Common myeloid progenitor, CD34-positive (primary cell): ENCODE measurements around the gene TANGO2.

Source experiments
- CTCF ChIA-PET: fragments of 350-600 bp; sonication (Branson Sonifier 250); formaldehyde crosslinking; loops from one replicate; lab custom pipeline; 2021; ENCODE audit warnings: antibody characterized with exemption; lab: Charles Lee
- POLR2A ChIA-PET: fragments of 350-600 bp; sonication (Branson Sonifier 250); formaldehyde crosslinking; loops from one replicate; lab custom pipeline; 2021; ENCODE audit warnings: antibody characterized with exemption; lab: Charles Lee
- DNase-seq, 3 donors: peaks; one replicate each; pipeline versions ENCODE4 v3.0.0 to v3.0.0-alpha.2; 2013
- H3K27ac ChIP-seq, 2 experiments: 1 replicate in 1 of 2; 2 replicates in 1 of 2; pipeline ENCODE4 v1.7.0; 2013; ENCODE audit warnings: inconsistent platforms in 2 of 2, low read length in 2 of 2, mild to moderate bottlenecking in 2 of 2, low read depth in 1 of 2, moderate library complexity in 1 of 2; ENCODE audit not compliant: severe bottlenecking in 2 of 2, insufficient read depth in 1 of 2, poor library complexity in 1 of 2
- H3K27me3 ChIP-seq, 5 experiments: replicated peaks in 2 of 5; 1 replicate in 3 of 5; 2 replicates in 2 of 5; pipeline versions ENCODE4 v1.6.1 to v1.7.0; 2013; ENCODE audit warnings: low read length in 4 of 5, mild to moderate bottlenecking in 2 of 5, moderate library complexity in 2 of 5, inconsistent platforms in 1 of 5; ENCODE audit not compliant: insufficient read depth in 5 of 5, control insufficient read depth in 4 of 5
- H3K36me3 ChIP-seq, 4 experiments: 1 replicate in 2 of 4; 2 replicates in 2 of 4; pipeline versions ENCODE4 v1.6.1 to v1.7.0; 2013; ENCODE audit warnings: low read length in 3 of 4, control low read depth in 1 of 4, mild to moderate bottlenecking in 1 of 4; ENCODE audit not compliant: control insufficient read depth in 4 of 4, insufficient read depth in 4 of 4
- H3K4me1 ChIP-seq, 4 experiments: 1 replicate in 3 of 4; 2 replicates in 1 of 4; pipeline versions ENCODE4 v1.6.1 to v1.7.1; 2013; ENCODE audit warnings: low read length in 3 of 4, mild to moderate bottlenecking in 3 of 4, control low read depth in 1 of 4, inconsistent platforms in 1 of 4, moderate library complexity in 1 of 4; ENCODE audit not compliant: control insufficient read depth in 4 of 4, insufficient read depth in 4 of 4; ENCODE audit errors: control extremely low read depth in 1 of 4
- H3K4me3 ChIP-seq, 7 experiments: 1 replicate in 4 of 7; 2 replicates in 3 of 7; pipeline versions ENCODE4 v1.5.1 to v1.7.0; 2013; ENCODE audit warnings: mild to moderate bottlenecking in 7 of 7, low read length in 6 of 7, moderate library complexity in 6 of 7, inconsistent platforms in 2 of 7, low read depth in 2 of 7, control low read depth in 1 of 7; ENCODE audit not compliant: insufficient read depth in 4 of 7, control insufficient read depth in 1 of 7; ENCODE audit errors: extremely low read depth in 1 of 7
- H3K9me3 ChIP-seq, 5 experiments: 1 replicate in 4 of 5; 2 replicates in 1 of 5; pipeline versions ENCODE4 v1.6.1 to v1.7.1; 2013; ENCODE audit warnings: low read length in 4 of 5, mild to moderate bottlenecking in 2 of 5, inconsistent platforms in 1 of 5, low read depth in 1 of 5, moderate library complexity in 1 of 5; ENCODE audit not compliant: control insufficient read depth in 4 of 5, insufficient read depth in 2 of 5; ENCODE audit errors: control extremely low read depth in 1 of 5
- WGBS: methylation state at CpG from one replicate; pipeline ENCODE4 v1.1.5; 2013; ENCODE audit not compliant: insufficient coverage; 5-methylcytosine and 5-hydroxymethylcytosine counted together

TANGO2 gene

DNA sequence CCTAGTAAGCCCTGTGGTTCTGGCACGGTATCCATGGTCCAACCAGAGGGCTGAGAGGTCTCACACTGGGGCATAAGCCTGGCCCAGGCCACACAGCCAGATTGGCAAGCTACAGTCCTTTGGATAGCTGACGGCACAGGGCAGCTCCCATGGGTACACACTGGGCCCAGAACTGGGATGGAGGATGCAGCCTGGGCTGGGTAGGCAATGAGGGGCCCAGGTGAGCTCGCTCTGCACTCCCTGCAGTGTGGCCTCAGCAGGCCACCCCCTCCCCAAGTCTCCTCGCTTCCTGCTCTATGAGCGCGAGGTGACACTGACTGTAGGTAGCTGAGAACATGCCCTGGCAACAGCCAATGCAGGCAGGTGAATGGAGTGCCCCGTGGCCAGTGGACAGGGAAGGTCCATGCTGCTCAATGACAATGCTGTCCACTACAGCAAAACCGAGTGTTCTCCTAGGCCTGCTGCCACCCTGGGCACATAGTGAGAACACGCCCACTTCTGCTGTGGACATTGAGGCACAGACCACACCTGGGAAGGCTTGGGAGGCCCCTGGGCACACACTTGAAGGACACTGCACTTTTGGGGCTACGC is 8.1 kb upstream of the TANGO2 start:
- no peaks in the 10 kb centered on the region for H3K36me3 ChIP-seq
- 93% methylated on average over 9 of the region's 10 CpGs for WGBS
- no peak overlapping the region for H3K4me3 ChIP-seq
- H3K27ac ChIP-seq = no peak overlapping the region
- POLR2A ChIA-PET = interaction anchor here (0.7 to 4.3 kb wide), 4 partner anchors 35 to 542 kb away, joined by 3 to 33 read pairs (median 6); no protein-coding TSS in a partner anchor
- peaks cover 0 to 25% (median 8%) of the 10 kb centered on the region in 5 experiments for H3K27me3 ChIP-seq
- CTCF ChIA-PET = interaction anchor here (1.0 to 10.4 kb wide), 14 partner anchors 9 to 271 kb away, joined by 3 to 384 read pairs (median 9); partner anchors contain the start of gene TANGO2
- DNase-seq = no peak
- no peaks in the 10 kb centered on the region for H3K9me3 ChIP-seq
- peaks cover 0 to 40% (median 28%) of the 10 kb centered on the region in 4 experiments for H3K4me1 ChIP-seq

DNA sequence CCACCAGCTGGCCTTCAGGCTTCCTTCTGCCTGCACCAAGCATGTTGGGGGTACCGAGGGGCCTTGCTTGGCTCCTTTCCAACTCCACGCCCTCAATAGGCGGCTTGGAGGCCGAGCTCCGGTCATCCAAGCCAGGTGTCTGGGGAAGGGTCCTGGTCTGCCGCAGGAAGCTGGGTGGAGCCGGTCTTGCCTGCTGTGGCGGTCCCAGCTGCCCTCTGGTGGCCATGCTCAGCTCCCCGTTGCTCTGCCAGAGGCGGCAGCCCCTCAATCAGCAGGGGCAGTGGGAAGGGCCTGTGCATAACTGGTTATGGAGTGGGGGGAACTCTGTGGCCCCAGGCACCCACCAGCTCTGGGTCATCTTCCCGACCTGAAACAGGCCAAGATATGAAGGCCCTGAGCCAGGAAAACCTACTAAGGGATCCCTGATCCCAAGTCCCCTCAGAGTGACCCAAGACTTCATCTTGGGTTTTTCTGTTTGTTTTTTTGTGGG is 7.5 kb upstream of the TANGO2 start:
- ChIA-PET CTCF (interaction anchor here (1.1 to 10.4 kb wide), 14 partner anchors 9 to 270 kb away, joined by 3 to 384 read pairs (median 10); partner anchors contain the start of gene TANGO2), POLR2A (interaction anchor here (0.7 to 4.3 kb wide), 5 partner anchors 35 to 542 kb away, joined by 3 to 33 read pairs (median 3); no protein-coding TSS in a partner anchor)
- 7% methylated on average over 11 of the region's 11 CpGs for WGBS
- Histone ChIP-seq H3K4me1 (peaks cover 0 to 40% (median 28%) of the 10 kb centered on the region in 4 experiments), H3K27ac (no peak overlapping the region), H3K36me3 (no peaks in the 10 kb centered on the region), H3K4me3 (no peak overlapping the region), H3K9me3 (no peaks in the 10 kb centered on the region), H3K27me3 (peaks cover 0 to 30% (median 14%) of the 10 kb centered on the region in 5 experiments)
- DNase-seq = peak; percentile 61 to 82 (median 82)

DNA sequence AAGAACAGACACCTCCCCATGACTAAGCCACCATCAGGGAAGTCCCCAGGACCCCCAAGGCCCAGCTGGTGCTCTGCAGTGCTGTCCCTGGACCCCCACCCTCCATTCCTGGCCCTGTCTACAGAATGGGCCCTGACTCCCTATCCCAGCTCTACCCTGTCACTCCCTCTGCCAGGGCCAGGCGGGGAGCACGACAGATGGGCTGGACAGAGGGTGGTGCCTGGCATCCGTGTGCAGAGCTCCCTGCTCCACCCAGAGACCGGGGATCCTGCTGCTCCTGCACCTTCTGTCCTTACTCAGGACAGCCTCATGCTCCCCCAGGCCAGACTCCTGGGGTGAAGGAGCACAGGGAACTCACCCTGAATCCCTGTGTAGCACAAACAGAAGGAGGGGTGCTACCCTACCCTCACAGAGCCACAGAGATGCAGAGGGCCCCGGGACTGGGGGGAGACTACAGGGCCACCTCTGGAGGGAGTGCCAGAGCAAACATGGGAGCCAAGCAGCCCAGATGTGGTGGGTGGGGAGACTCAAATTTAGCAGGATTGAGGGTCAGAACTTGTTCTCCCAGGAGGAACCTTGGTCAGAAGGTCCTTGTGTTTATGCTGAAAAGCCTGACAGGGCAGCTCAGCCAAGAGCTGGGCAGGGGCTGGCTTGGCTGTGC is 6.3 kb upstream of the TANGO2 start:
- no peaks in the 10 kb centered on the region for H3K9me3 ChIP-seq
- peaks cover 0 to 36% (median 17%) of the 10 kb centered on the region in 5 experiments for H3K27me3 ChIP-seq
- H3K27ac ChIP-seq = no peak overlapping the region
- POLR2A ChIA-PET = interaction anchor here (0.6 to 4.3 kb wide), 3 partner anchors 10 to 438 kb away, joined by 3 to 33 read pairs (median 4); no protein-coding TSS in a partner anchor
- DNase-seq = no peak
- no peaks in the 10 kb centered on the region for H3K36me3 ChIP-seq
- H3K4me1 ChIP-seq = peaks cover 0 to 40% (median 28%) of the 10 kb centered on the region in 4 experiments
- 100% methylated on average over 4 of the region's 5 CpGs for WGBS
- CTCF ChIA-PET = interaction anchor here (1.2 to 10.4 kb wide), 11 partner anchors 7 to 115 kb away, joined by 3 to 384 read pairs (median 9); partner anchors contain the start of gene TANGO2
- H3K4me3 ChIP-seq = no peak overlapping the region

DNA sequence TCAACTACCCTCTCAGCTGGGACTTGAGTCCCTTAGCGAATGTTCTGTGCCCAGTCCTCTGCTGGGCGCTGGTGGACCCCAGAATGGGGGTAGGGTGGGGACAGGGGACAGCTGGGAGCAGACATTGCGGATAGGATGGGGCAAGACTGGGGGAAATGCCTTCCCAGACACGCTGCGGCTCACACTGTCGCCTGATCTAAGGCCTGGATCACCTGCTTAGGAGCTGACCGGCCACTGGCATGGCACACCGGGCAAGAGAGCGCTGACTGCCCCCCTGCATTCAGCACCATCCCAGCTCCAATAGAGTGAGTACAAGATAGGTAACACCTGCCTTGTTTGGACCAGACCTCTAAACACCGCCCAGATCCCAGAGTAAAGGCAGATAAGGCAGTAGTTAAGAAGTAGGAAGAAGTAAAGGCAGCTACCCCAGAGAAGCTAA is 5.7 kb upstream of the TANGO2 start:
- POLR2A ChIA-PET = interaction anchor here (0.6 to 4.3 kb wide), 2 partner anchors 11 to 45 kb away, joined by 4 to 33 read pairs; no protein-coding TSS in a partner anchor
- Histone ChIP-seq H3K27ac (peak overlapping the region in 1 of 2 experiments; percentile 34), H3K4me3 (no peak overlapping the region), H3K9me3 (no peaks in the 10 kb centered on the region), H3K27me3 (peaks cover 0 to 36% (median 17%) of the 10 kb centered on the region in 5 experiments), H3K36me3 (no peaks in the 10 kb centered on the region), H3K4me1 (peaks cover 0 to 42% (median 29%) of the 10 kb centered on the region in 4 experiments)
- CTCF ChIA-PET = interaction anchor here (0.8 to 10.4 kb wide), 10 partner anchors 10 to 115 kb away, joined by 3 to 384 read pairs (median 7); no protein-coding TSS in a partner anchor
- no peak for DNase-seq
- WGBS = 91% methylated on average over 6 of the region's 10 CpGs

DNA sequence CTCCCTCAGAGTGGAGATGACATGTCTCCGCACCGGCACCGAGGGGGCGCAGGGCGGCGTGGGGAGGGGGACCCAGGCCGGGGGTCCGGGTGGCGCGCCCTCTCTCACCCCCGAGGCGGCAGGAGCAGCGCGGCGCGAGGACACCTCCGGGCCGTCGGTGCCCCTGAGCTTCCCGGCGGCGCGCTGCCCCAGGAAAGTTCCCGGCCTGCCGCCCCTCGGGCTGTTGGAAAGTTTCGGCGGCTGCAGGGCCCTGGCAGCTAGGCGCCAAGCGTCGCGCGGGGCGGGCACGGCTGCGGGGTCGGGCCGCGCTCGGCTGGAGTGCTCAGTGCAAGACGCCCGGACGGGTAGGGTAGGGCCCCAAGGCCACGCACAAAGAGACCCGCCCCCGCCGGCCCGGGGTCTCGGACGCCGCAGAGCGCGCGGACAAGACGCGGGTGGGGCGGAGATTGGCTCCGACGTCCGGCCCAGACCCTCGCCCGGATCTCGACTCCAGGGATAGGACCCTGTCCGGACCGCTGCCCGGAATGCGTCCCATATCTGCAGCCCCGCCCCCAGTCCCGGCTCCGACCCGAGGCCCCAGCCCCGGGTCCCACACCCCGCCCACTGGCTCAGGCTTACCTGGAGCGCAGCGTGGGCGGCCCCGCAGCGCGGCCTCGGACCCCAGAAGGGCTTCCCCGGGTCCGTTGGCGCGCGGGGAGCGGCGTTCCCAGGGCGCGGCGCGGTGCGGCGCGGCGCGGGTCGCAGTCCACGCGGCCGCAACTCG is 4.8 kb upstream of the TANGO2 start:
- CTCF ChIA-PET = interaction anchor here (0.8 to 10.4 kb wide), 8 partner anchors 9 to 114 kb away, joined by 3 to 384 read pairs (median 7); no protein-coding TSS in a partner anchor
- Histone ChIP-seq H3K27me3 (peaks cover 0 to 36% (median 17%) of the 10 kb centered on the region in 5 experiments), H3K36me3 (no peaks in the 10 kb centered on the region), H3K4me3 (peak overlapping the region; percentile 47 to 85 (median 68)), H3K4me1 (peaks cover 0 to 45% (median 34%) of the 10 kb centered on the region in 4 experiments), H3K27ac (peak overlapping the region in 1 of 2 experiments; percentile 49), H3K9me3 (no peaks in the 10 kb centered on the region)
- peak in 2 of 3 donors; percentile 41 to 52 for DNase-seq
- POLR2A ChIA-PET = interaction anchor here (4.3 kb wide), 1 partner anchor 46 kb away, joined by 33 read pairs; no protein-coding TSS in a partner anchor
- WGBS = under 1% methylated on average over 77 of the region's 101 CpGs
